DOHH2 (cell line): ENCODE data around the gene HS2ST1.

Experiments used
- H3F3A ChIP-seq: fragments of 200-600 bp; sonication (generic), shearing (Covaris generic); 2 replicates; pipeline ENCODE4 v1.6.0; 2016; ENCODE audit warnings: antibody characterized with exemption, mild to moderate bottlenecking; ENCODE audit not compliant: control insufficient read depth, insufficient read depth
- H3K27ac ChIP-seq: fragments of 200-600 bp; sonication (generic); 2 replicates; pipeline ENCODE4 v1.5.1; 2014; ENCODE audit warnings: low read depth, mild to moderate bottlenecking, low read length, moderate library complexity
- H3K27me3 ChIP-seq: fragments of 200-600 bp; sonication (generic); 2 replicates; pipeline ENCODE4 v1.6.1; 2014; ENCODE audit warnings: mild to moderate bottlenecking, low read length, mixed read lengths; ENCODE audit not compliant: control insufficient read depth
- H3K36me3 ChIP-seq: fragments of 200-600 bp; sonication (generic); 2 replicates; pipeline ENCODE4 v1.6.1; 2014; ENCODE audit warnings: mild to moderate bottlenecking, low read length, moderate library complexity, mixed read lengths; ENCODE audit not compliant: control insufficient read depth
- H3K4me1 ChIP-seq: fragments of 200-600 bp; sonication (generic); 2 replicates; pipeline ENCODE4 v1.6.1; 2014; ENCODE audit warnings: mild to moderate bottlenecking, low read length, mixed read lengths; ENCODE audit not compliant: control insufficient read depth
- H3K4me2 ChIP-seq: fragments of 200-600 bp; sonication (generic); 2 replicates; pipeline ENCODE4 v1.6.0; 2014; ENCODE audit warnings: mild to moderate bottlenecking, low read length, moderate library complexity
- H3K4me3 ChIP-seq: fragments of 200-600 bp; sonication (generic); 2 replicates; pipeline ENCODE4 v1.5.1; 2014; ENCODE audit warnings: mild to moderate bottlenecking, low read length, mixed read lengths
- H3K79me2 ChIP-seq: fragments of 200-600 bp; sonication (generic); 2 replicates; pipeline ENCODE4 v1.6.1; 2014; ENCODE audit warnings: mild to moderate bottlenecking, low read length, mixed read lengths; ENCODE audit not compliant: control insufficient read depth
- H3K9me2 ChIP-seq: fragments of 200-600 bp; sonication (generic); replicated peaks from 2 replicates; pipeline ENCODE4 v1.6.1; 2014; ENCODE audit warnings: mild to moderate bottlenecking, low read length, mixed read lengths; ENCODE audit not compliant: control insufficient read depth
- H3K9me3 ChIP-seq: fragments of 200-600 bp; sonication (generic); 2 replicates; pipeline ENCODE4 v1.6.1; 2014; ENCODE audit warnings: antibody characterized with exemption, low read length, mixed read lengths; ENCODE audit not compliant: control insufficient read depth, insufficient read depth
- H4K20me1 ChIP-seq: fragments of 200-600 bp; sonication (generic); 2 replicates; pipeline ENCODE4 v1.6.0; 2014; ENCODE audit warnings: low read depth, mild to moderate bottlenecking, antibody characterized with exemption, low read length, moderate library complexity; ENCODE audit not compliant: control insufficient read depth, insufficient read depth
- CTCF ChIP-seq: fragments of 200-600 bp; sonication (generic); IDR thresholded peaks from one replicate; pipeline ENCODE4 v1.5.1; 2014; ENCODE audit warnings: antibody characterized with exemption, mild to moderate bottlenecking, low read depth, low read length; ENCODE audit not compliant: poor library complexity, severe bottlenecking
- EZH2phosphoT487 ChIP-seq: fragments of 200-600 bp; sonication (generic); IDR thresholded peaks from 2 replicates; pipeline ENCODE4 v1.6.1; 2017; ENCODE audit warnings: borderline replicate concordance, mild to moderate bottlenecking, antibody characterized with exemption, low read length, moderate library complexity, mixed read lengths

HS2ST1 gene

GRCh38 chr1:86940599-86940998 lies 26.2 kb downstream of the HS2ST1 start:
- H3K79me2 ChIP-seq, result peaks cover 100% of the 10 kb centered on the region
- H3K27ac ChIP-seq, result no peak overlapping the region
- H3K4me3 ChIP-seq, result no peak overlapping the region
- peaks cover 59% of the 10 kb centered on the region for H3K4me1 ChIP-seq
- H4K20me1 ChIP-seq, result peaks cover 22% of the 10 kb centered on the region; the same call in 1 of the 2 replicates
- no peaks in the 10 kb centered on the region for H3K27me3 ChIP-seq
- H3K36me3 ChIP-seq, result peaks cover 11% of the 10 kb centered on the region
- H3K9me3 ChIP-seq, result no peaks in the 10 kb centered on the region
- TF ChIP-seq EZH2phosphoT487 (no peak), CTCF (no peak)
- H3K9me2 ChIP-seq, result no peaks in the 10 kb centered on the region
- H3K4me2 ChIP-seq, result no peak overlapping the region
- peaks cover 3% of the 10 kb centered on the region; the same call in 1 of the 2 replicates for H3F3A ChIP-seq

GRCh38 chr1:86942042-86942441 lies 27.6 kb downstream of the HS2ST1 start:
- H3K36me3 ChIP-seq, result peaks cover 11% of the 10 kb centered on the region
- peaks cover 3% of the 10 kb centered on the region; the same call in 1 of the 2 replicates for H3F3A ChIP-seq
- peaks cover 100% of the 10 kb centered on the region for H3K79me2 ChIP-seq

GRCh38 chr1:86942743-86943142 lies 28.3 kb downstream of the HS2ST1 start:
- H3K79me2 ChIP-seq, result peaks cover 100% of the 10 kb centered on the region

More at GRCh38 chr1:86942042-86942441, 27.6 kb downstream of the HS2ST1 start:
- Histone ChIP-seq H3K9me3 (no peaks in the 10 kb centered on the region), H3K27ac (no peak overlapping the region), H3K27me3 (no peaks in the 10 kb centered on the region), H3K4me1 (peaks cover 53% of the 10 kb centered on the region), H3K4me3 (no peak overlapping the region), H4K20me1 (peaks cover 26% of the 10 kb centered on the region; the same call in 1 of the 2 replicates), H3K9me2 (no peaks in the 10 kb centered on the region), H3K4me2 (no peak overlapping the region)
- TF ChIP-seq CTCF (no peak), EZH2phosphoT487 (no peak)

More at GRCh38 chr1:86942743-86943142, 28.3 kb downstream of the HS2ST1 start:
- Histone ChIP-seq H3F3A (peaks cover 3% of the 10 kb centered on the region; the same call in 1 of the 2 replicates), H3K4me3 (no peak overlapping the region), H3K9me2 (no peaks in the 10 kb centered on the region), H3K36me3 (peaks cover 11% of the 10 kb centered on the region), H4K20me1 (peaks cover 26% of the 10 kb centered on the region; the same call in 1 of the 2 replicates), H3K27me3 (no peaks in the 10 kb centered on the region), H3K27ac (no peak overlapping the region), H3K9me3 (no peaks in the 10 kb centered on the region), H3K4me1 (peaks cover 46% of the 10 kb centered on the region), H3K4me2 (no peak overlapping the region)
- no peak for TF ChIP-seq CTCF
- no peak for TF ChIP-seq EZH2phosphoT487
